Osteoblast (primary cell): ENCODE measurements around the gene PAQR6. TPM values are rescaled to one million over a fixed set of nuclear protein-coding genes. Genes with fewer than 3 reads are reported as not detected.

ENCODE experiments used
- DNase-seq: peaks from one replicate; pipeline ENCODE4 v3.0.0; 2011; ENCODE audit warnings: low spot score, mixed read lengths; ENCODE audit not compliant: insufficient read length; ENCODE audit errors: missing footprints
- H2AFZ ChIP-seq: 2 replicates; pipeline ENCODE4 v1.6.0; 2011; ENCODE audit warnings: mild to moderate bottlenecking, low read length
- H3K27ac ChIP-seq: 2 replicates; pipeline ENCODE4 v1.5.1; 2011; ENCODE audit warnings: mild to moderate bottlenecking, low read depth, low read length, moderate library complexity
- H3K27me3 ChIP-seq: 2 replicates; pipeline ENCODE4 v1.6.0; 2012; ENCODE audit warnings: mild to moderate bottlenecking, control low read depth, inconsistent platforms, low read length, moderate library complexity; ENCODE audit not compliant: insufficient read depth
- H3K36me3 ChIP-seq: 2 replicates; pipeline ENCODE4 v1.5.1; 2011; ENCODE audit warnings: mild to moderate bottlenecking, low read length, control low read depth, moderate library complexity; ENCODE audit not compliant: insufficient read depth
- H3K4me1 ChIP-seq: 2 replicates; pipeline ENCODE4 v1.5.1; 2011; ENCODE audit warnings: mild to moderate bottlenecking, low read length, control low read depth, moderate library complexity; ENCODE audit not compliant: insufficient read depth
- H3K4me2 ChIP-seq: 2 replicates; pipeline ENCODE4 v1.6.0; 2011; ENCODE audit warnings: mild to moderate bottlenecking, low read length; ENCODE audit not compliant: insufficient read depth
- H3K4me3 ChIP-seq: fragments of 200-600 bp; sonication (generic); 3 replicates; pipeline ENCODE4 v1.5.1; 2012; ENCODE audit warnings: mild to moderate bottlenecking, low read length, inconsistent platforms; ENCODE audit not compliant: insufficient read depth
- H3K79me2 ChIP-seq: 2 replicates; pipeline ENCODE4 v1.6.0; 2012; ENCODE audit warnings: mild to moderate bottlenecking, low read length, control low read depth, inconsistent platforms; ENCODE audit not compliant: insufficient read depth
- H3K9me3 ChIP-seq: 2 replicates; pipeline ENCODE4 v1.5.1; 2011; ENCODE audit warnings: low read depth, low read length, control low read depth
- H4K20me1 ChIP-seq: 2 replicates; pipeline ENCODE4 v1.6.0; 2012; ENCODE audit warnings: mild to moderate bottlenecking, low read length, control low read depth; ENCODE audit not compliant: insufficient read depth
- CTCF ChIP-seq: IDR thresholded peaks from 2 replicates; pipeline ENCODE4 v1.5.1; 2011; ENCODE audit warnings: mild to moderate bottlenecking, low read depth, low read length, moderate library complexity; ENCODE audit errors: extremely low read depth
- total RNA-seq: library from RNA; depleted of rRNA; stranded (reverse); fragments of >200 nt; gene quantifications from 2 replicates; pipeline ENCODE4 v1.2.3, GENCODE V29; 2012

Gene PAQR6
- total RNA-seq, 1 donor = 0.36 TPM

GRCh38 chr1:156258859-156259258 is 11.0 kb upstream of the PAQR6 start:
- no peak overlapping the region for H3K4me2 ChIP-seq
- H3K27ac ChIP-seq = no peak overlapping the region
- no peak for TF ChIP-seq CTCF
- H4K20me1 ChIP-seq = peaks cover 18% of the 10 kb centered on the region
- peaks cover 84% of the 10 kb centered on the region for H3K36me3 ChIP-seq
- peaks cover 15% of the 10 kb centered on the region for H3K4me1 ChIP-seq
- H3K4me3 ChIP-seq = no peak overlapping the region
- H3K9me3 ChIP-seq = no peaks in the 10 kb centered on the region
- no peak overlapping the region for H2AFZ ChIP-seq
- no peaks in the 10 kb centered on the region for H3K27me3 ChIP-seq
- no peak for DNase-seq
- H3K79me2 ChIP-seq = peaks cover 4% of the 10 kb centered on the region

DNA sequence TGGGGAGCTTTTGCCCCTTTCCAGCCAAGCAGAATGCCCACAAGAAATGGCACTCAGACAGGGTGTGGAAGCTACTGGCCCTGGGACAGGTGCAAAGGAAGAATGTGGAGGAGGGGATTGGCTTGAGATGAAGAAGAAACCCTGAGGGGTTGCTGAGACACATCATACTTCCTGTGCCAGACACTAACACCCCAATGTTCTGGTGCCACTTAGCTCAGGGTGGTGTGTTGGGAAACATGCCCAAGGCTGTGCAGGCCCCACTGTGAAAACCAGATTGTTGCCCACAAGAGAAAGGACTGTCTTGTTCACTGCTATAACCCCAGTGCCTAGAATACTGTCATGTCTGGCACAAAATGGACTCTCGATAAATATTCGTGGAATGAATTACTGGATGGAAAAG is 9.9 kb upstream of the PAQR6 start:
- peaks cover 5% of the 10 kb centered on the region for H3K4me1 ChIP-seq
- peaks cover 12% of the 10 kb centered on the region for H4K20me1 ChIP-seq
- no peak overlapping the region for H2AFZ ChIP-seq
- H3K27me3 ChIP-seq = no peaks in the 10 kb centered on the region
- H3K79me2 ChIP-seq = peaks cover 4% of the 10 kb centered on the region
- no peak overlapping the region for H3K27ac ChIP-seq
- no peak for DNase-seq
- H3K4me2 ChIP-seq = no peak overlapping the region
- no peaks in the 10 kb centered on the region for H3K9me3 ChIP-seq
- TF ChIP-seq CTCF = no peak
- H3K36me3 ChIP-seq = peaks cover 88% of the 10 kb centered on the region
- no peak overlapping the region for H3K4me3 ChIP-seq

DNA sequence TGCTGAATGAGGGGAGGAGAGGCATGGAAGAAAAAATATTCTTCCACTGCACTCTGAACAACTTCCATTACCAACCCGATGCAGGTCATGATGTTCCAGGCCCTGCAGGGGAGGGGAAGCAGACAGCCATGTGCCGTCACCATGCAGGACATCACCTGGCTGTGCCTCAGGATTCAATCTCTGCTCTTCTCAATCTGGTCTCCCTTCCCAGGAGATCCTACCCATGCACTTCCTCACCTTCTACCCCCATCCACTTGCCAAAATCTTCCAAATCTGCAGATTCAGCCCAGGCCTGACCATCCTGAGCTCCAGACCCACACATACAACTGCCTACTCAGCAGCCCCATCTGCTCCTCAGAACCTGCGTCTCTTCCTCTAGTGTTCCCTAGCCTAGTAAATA is 5.8 kb upstream of the PAQR6 start:
- Histone ChIP-seq H3K4me1 (no peaks in the 10 kb centered on the region), H3K9me3 (no peaks in the 10 kb centered on the region), H3K4me2 (no peak overlapping the region), H3K27me3 (no peaks in the 10 kb centered on the region), H4K20me1 (no peaks in the 10 kb centered on the region), H3K4me3 (no peak overlapping the region), H3K79me2 (no peaks in the 10 kb centered on the region), H3K27ac (no peak overlapping the region), H3K36me3 (peaks cover 80% of the 10 kb centered on the region), H2AFZ (no peak overlapping the region)
- DNase-seq = no peak
- TF ChIP-seq CTCF = no peak

- Histone ChIP-seq H3K4me3 (no peak overlapping the region), H3K4me2 (no peak overlapping the region), H3K9me3 (no peaks in the 10 kb centered on the region), H2AFZ (no peak overlapping the region), H3K27me3 (peaks cover 2% of the 10 kb centered on the region), H3K79me2 (no peaks in the 10 kb centered on the region), H3K36me3 (peaks cover 62% of the 10 kb centered on the region), H3K27ac (no peak overlapping the region), H3K4me1 (no peaks in the 10 kb centered on the region), H4K20me1 (no peaks in the 10 kb centered on the region)
- TF ChIP-seq CTCF = no peak
- no peak for DNase-seq
Observed at GRCh38 chr1:156251527-156251926, 3.7 kb upstream of the PAQR6 start.
